ENCODE data around the gene OR5M10. TPM values are rescaled to one million over a fixed set of nuclear protein-coding genes. Genes with fewer than 3 reads are reported as not detected.

OR5M10 gene
- total RNA-seq, 1 donor from 2014 or later, result not detected

Other genes with a start within 250 kb of the OR5M10 start
- gene OR8K1, start 231.7 kb downstream of the OR5M10 start, total RNA-seq, result not detected in 2 replicates
- gene OR8J1, start 223.4 kb downstream of the OR5M10 start, total RNA-seq, result not detected in 2 replicates
- not detected in 2 replicates for gene OR8U1, start 202.1 kb downstream of the OR5M10 start, total RNA-seq
- not detected in 2 replicates for gene OR5AL1, start 165.0 kb downstream of the OR5M10 start, total RNA-seq
- not detected in 2 replicates for gene OR5M3, start 104.4 kb downstream of the OR5M10 start, total RNA-seq
- gene OR5M8, start 86.4 kb downstream of the OR5M10 start, total RNA-seq, result not detected in 2 replicates
- gene OR5M11, start 34.5 kb downstream of the OR5M10 start, total RNA-seq, result not detected in 2 replicates
- gene OR5M1, start 37.2 kb upstream of the OR5M10 start, total RNA-seq, result not detected in 2 replicates
- gene OR5AP2, start 64.7 kb upstream of the OR5M10 start, total RNA-seq, result not detected in 2 replicates
- not detected in 2 replicates for gene OR5AR1, start 86.0 kb upstream of the OR5M10 start, total RNA-seq
- not detected in 2 replicates for gene OR9G1, start 121.4 kb upstream of the OR5M10 start, total RNA-seq
- gene OR9G4, start 171.0 kb upstream of the OR5M10 start, total RNA-seq, result not detected in 2 replicates